ENCODE data around the gene GOLGA8M.
"Not testable (repeated sequence)": the region's sequence is repeated elsewhere in the genome, so short reads cannot be mapped to it uniquely, and the experiment has no call there.

GOLGA8M gene

GRCh38 chr15:28663717-28664116 is 48.5 kb downstream of the GOLGA8M start:
- DNase-seq (ENCODE audit: low spot score) = not testable (repeated sequence)

DNA sequence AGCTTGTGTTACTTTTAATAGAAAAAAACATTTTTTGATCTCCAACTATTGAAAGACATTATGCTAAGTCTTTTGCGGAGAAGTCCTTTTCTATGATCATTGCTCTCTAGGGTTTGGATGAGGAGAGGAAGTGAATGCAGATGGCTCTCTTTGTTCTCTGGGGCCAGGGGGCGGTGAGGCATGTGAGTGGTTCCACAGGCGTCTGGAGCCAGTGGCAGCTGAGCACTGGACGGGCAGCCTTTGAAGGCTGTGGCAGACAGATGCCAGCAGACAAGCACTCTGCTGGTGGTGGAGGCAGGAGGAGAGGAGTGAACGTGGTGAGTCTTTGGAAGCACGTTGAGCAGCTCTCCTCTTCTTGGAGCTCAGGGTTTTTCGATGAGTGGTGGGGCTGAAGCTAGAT is 51.5 kb downstream of the GOLGA8M start:
- not testable (repeated sequence) for DNase-seq (ENCODE audit: low spot score)

GRCh38 chr15:28656018-28656360 is 56.2 kb downstream of the GOLGA8M start:
- not testable (repeated sequence) for DNase-seq (ENCODE audit: low spot score)

DNA sequence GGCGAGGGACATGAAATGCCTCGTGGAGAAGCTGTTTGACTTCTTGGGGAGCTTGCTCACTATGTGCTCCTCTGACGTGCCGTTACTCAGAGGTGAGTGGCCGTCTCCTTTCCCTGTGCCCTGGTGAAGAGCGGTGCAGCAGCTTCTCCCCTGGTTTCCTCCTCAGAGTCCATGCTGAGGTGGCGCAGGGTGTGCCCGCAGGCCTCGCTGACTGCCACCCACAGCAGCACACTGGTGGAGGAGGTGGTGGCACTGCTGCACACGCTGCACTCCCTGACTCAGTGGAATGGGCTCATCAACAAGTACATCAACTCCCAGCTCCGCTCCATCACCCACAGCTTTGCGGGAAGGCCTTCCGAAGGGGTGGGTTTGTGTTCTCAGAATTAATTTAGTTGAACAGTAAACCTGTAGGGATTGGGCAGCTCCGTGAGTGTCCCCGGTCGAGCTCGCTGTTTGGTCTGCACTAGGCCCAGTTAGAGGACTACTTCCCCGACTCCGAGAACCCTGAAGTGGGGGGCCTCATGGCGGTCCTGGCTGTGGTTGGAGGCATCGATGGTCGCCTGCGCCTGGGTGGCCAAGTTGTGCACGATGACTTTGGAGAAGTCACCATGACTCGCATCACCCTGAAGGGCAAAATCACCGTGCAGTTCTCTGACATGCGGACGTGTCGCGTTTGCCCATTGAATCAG is 56.7 kb downstream of the GOLGA8M start:
- not testable (repeated sequence) for DNase-seq (ENCODE audit: low spot score)

- not testable (repeated sequence) for DNase-seq (ENCODE audit: low spot score)
Observed at GRCh38 chr15:28654194-28654593, 58.0 kb downstream of the GOLGA8M start.

GRCh38 chr15:28652538-28652937 is 59.7 kb downstream of the GOLGA8M start:
- not testable (repeated sequence) for DNase-seq (ENCODE audit: low spot score)

All from AG08395 (cell line).